Gastroesophageal sphincter (tissue), 4 donors: Measurements from ENCODE around the gene ATPAF1. TPM values are rescaled to one million over a fixed set of nuclear protein-coding genes. Genes with fewer than 3 reads are reported as not detected.
"Not testable (repeated sequence)": the region's sequence is repeated elsewhere in the genome, so short reads cannot be mapped to it uniquely, and the experiment has no call there.

Source experiments
- ATAC-seq: fragments of 150-250 bp; one replicate; pipeline ENCODE4 v1.9.1; 2016; ENCODE audit warnings: mild to moderate bottlenecking, moderate library complexity
- H3K27ac ChIP-seq, 4 donors: fragments of 200-600 bp; sonication (generic) in 3 of 4; 1 replicate in 3 of 4; 2 replicates in 1 of 4; pipeline ENCODE4 v1.5.1; 2016 to 2019
- H3K27me3 ChIP-seq: fragments of 200-600 bp; sonication (generic); one replicate; pipeline ENCODE4 v1.5.1; 2019
- H3K36me3 ChIP-seq, 2 donors: fragments of 200-600 bp; sonication (generic); one replicate each; pipeline ENCODE4 v1.5.1; 2019; ENCODE audit warnings: control low read depth in 1 of 2
- H3K4me1 ChIP-seq, 3 donors: fragments of 200-600 bp; sonication (generic); 1 replicate in 2 of 3; 2 replicates in 1 of 3; pipeline ENCODE4 v1.5.1; 2016 to 2019; ENCODE audit warnings: control low read depth in 2 of 3
- H3K4me3 ChIP-seq, 2 donors: fragments of 200-600 bp; sonication (generic); one replicate each; pipeline ENCODE4 v1.5.1; 2019; ENCODE audit warnings: mild to moderate bottlenecking in 1 of 2, moderate library complexity in 1 of 2
- H3K9me3 ChIP-seq, 3 donors: fragments of 200-600 bp; sonication (generic); one replicate each; pipeline ENCODE4 v1.5.1; 2017 to 2019; ENCODE audit warnings: control low read depth in 2 of 3
- CTCF ChIP-seq, 4 experiments: fragments of 200-600 bp in 2 of 4; fragments of 450-650 bp in 2 of 4; sonication (generic) in 1 of 4; IDR thresholded peaks; one replicate each; pipeline ENCODE4 v1.5.1; 2017 to 2019; ENCODE audit warnings: antibody characterized with exemption in 4 of 4, mild to moderate bottlenecking in 2 of 4, moderate library complexity in 2 of 4
- EP300 ChIP-seq: sonication (generic); formaldehyde crosslinking; IDR thresholded peaks from one replicate; pipeline ENCODE4 v1.6.1; 2017; ENCODE audit warnings: antibody characterized with exemption, mild to moderate bottlenecking
- POLR2A ChIP-seq, 2 donors: fragments of 450-650 bp; IDR thresholded peaks; one replicate each; pipeline ENCODE4 v1.6.1; 2017; ENCODE audit warnings: antibody characterized with exemption in 2 of 2, mild to moderate bottlenecking in 2 of 2, moderate library complexity in 1 of 2
- POLR2AphosphoS5 ChIP-seq: sonication (generic); formaldehyde crosslinking; IDR thresholded peaks from one replicate; pipeline ENCODE4 v1.6.1; 2017; ENCODE audit warnings: antibody characterized with exemption
- whole genome bisulfite sequencing, 2 donors: methylation state at CpG; one replicate each; pipeline ENCODE4 v1.1.5; 2018; ENCODE audit warnings: low coverage in 1 of 2; 5-methylcytosine and 5-hydroxymethylcytosine counted together
- total RNA-seq, 4 donors: library from RNA; depleted of rRNA; stranded (reverse); fragments of >200 nt; gene quantifications; one replicate each; pipeline ENCODE4 v1.1.0, GENCODE V29; 2016

The ATPAF1 gene
- total RNA-seq, 4 donors from 2014 or later, result 61.7 to 101 (median 81.8) TPM

GRCh38 chr1:46653405-46653958 is 14.7 kb downstream of the ATPAF1 start:
- Histone ChIP-seq H3K27ac (peak overlapping the region; percentile 40 to 73 (median 54)), H3K36me3 (peaks cover 0 to 82% of the 10 kb centered on the region in 2 donors), H3K4me3 (peak overlapping the region in 1 of 2 donors; percentile 21)

GRCh38 chr1:46652321-46653100 is 15.7 kb downstream of the ATPAF1 start:
- TF ChIP-seq POLR2A (IDR thresholded peaks at IDR 0.05), result no peak
- TF ChIP-seq CTCF (IDR thresholded peaks at IDR 0.05), result no peak
- TF ChIP-seq POLR2AphosphoS5, result no peak
- TF ChIP-seq EP300, result no peak
- H3K4me1 ChIP-seq, result peaks cover 4 to 29% (median 9%) of the 10 kb centered on the region in 3 donors
- no peak for ATAC-seq
- H3K36me3 ChIP-seq, result peaks cover 0 to 82% of the 10 kb centered on the region in 2 donors
- peak overlapping the region in 3 of 4 donors; percentile 41 to 73 (median 67) for H3K27ac ChIP-seq
- H3K4me3 ChIP-seq, result no peak overlapping the region
- WGBS, 2 donors, result 68 to 70% methylated on average over 6 of the region's 6 CpGs
- H3K27me3 ChIP-seq, result no peaks in the 10 kb centered on the region
- H3K9me3 ChIP-seq, result peaks cover 0 to 12% (median 0%) of the 10 kb centered on the region in 3 donors

More at GRCh38 chr1:46653405-46653958, 14.7 kb downstream of the ATPAF1 start:
- no peaks in the 10 kb centered on the region for H3K27me3 ChIP-seq
- H3K9me3 ChIP-seq, result peaks cover 0 to 12% (median 0%) of the 10 kb centered on the region in 3 donors
- ATAC-seq, result no peak
- TF ChIP-seq EP300 (no peak), CTCF (IDR thresholded peaks at IDR 0.05) (no peak), POLR2A (IDR thresholded peaks at IDR 0.05) (no peak), POLR2AphosphoS5 (no peak)
- WGBS, 2 donors, result 29 to 37% methylated on average over 1 to 2 of the region's 2 CpGs
- H3K4me1 ChIP-seq, result peaks cover 4 to 29% (median 9%) of the 10 kb centered on the region in 3 donors

GRCh38 chr1:46651152-46651551 is 17.0 kb downstream of the ATPAF1 start:
- no CpG with 5 or more reads among the region's 3 CpGs for WGBS, 2 donors
- not testable (repeated sequence) for H3K27me3 ChIP-seq, ATAC-seq, H3K27ac ChIP-seq, H3K4me3 ChIP-seq
- Histone ChIP-seq H3K9me3 (peaks cover 0 to 12% (median 0%) of the 10 kb centered on the region in 3 donors), H3K4me1 (peaks cover 4 to 27% (median 5%) of the 10 kb centered on the region in 3 donors), H3K36me3 (peaks cover 0 to 75% of the 10 kb centered on the region in 2 donors)

GRCh38 chr1:46650491-46650890 is 17.7 kb downstream of the ATPAF1 start:
- H3K27me3 ChIP-seq, result no peaks in the 10 kb centered on the region
- H3K9me3 ChIP-seq, result peaks cover 0 to 12% (median 0%) of the 10 kb centered on the region in 3 donors
- H3K36me3 ChIP-seq, result peaks cover 0 to 69% of the 10 kb centered on the region in 2 donors
- no peak for TF ChIP-seq POLR2A (IDR thresholded peaks at IDR 0.05)
- no peak for TF ChIP-seq POLR2AphosphoS5
- no peak for TF ChIP-seq EP300
- TF ChIP-seq CTCF (IDR thresholded peaks at IDR 0.05), result no peak
- no peak overlapping the region for H3K27ac ChIP-seq
- no peak overlapping the region for H3K4me3 ChIP-seq
- H3K4me1 ChIP-seq, result peaks cover 0 to 25% (median 5%) of the 10 kb centered on the region in 3 donors
- no peak for ATAC-seq
- WGBS, 2 donors, result 95 to 100% methylated on average over 1 to 3 of the region's 3 CpGs

GRCh38 chr1:46649764-46650163 is 18.4 kb downstream of the ATPAF1 start:
- no peak overlapping the region for H3K27ac ChIP-seq
- peaks cover 0 to 32% (median 5%) of the 10 kb centered on the region in 3 donors for H3K4me1 ChIP-seq
- 100% methylated on average over 1 to 2 of the region's 2 CpGs for WGBS, 2 donors
- H3K9me3 ChIP-seq, result peaks cover 0 to 12% (median 0%) of the 10 kb centered on the region in 3 donors
- H3K4me3 ChIP-seq, result no peak overlapping the region
- H3K36me3 ChIP-seq, result peaks cover 0 to 65% of the 10 kb centered on the region in 2 donors
- TF ChIP-seq EP300 (no peak), CTCF (IDR thresholded peaks at IDR 0.05) (no peak), POLR2AphosphoS5 (no peak), POLR2A (IDR thresholded peaks at IDR 0.05) (no peak)
- no peaks in the 10 kb centered on the region for H3K27me3 ChIP-seq
- ATAC-seq, result no peak
